NCI-H1694 treated with DMSO at 0.1 percent for 48 hours (cell line): ENCODE results near the gene LRRC4C.

ENCODE experiments used
- DNase-seq: peaks from one replicate; lab custom pipeline; 2025; lab: John Stamatoyannopoulos, UW

Gene LRRC4C

GRCh38 chr11:40370821-40371616 lies 1088.4 kb downstream of the LRRC4C start:
- DNase-seq, result no peak

GRCh38 chr11:40360206-40360798 lies 1099.2 kb downstream of the LRRC4C start:
- no peak for DNase-seq

- no peak for DNase-seq
These were observed 1105.3 kb downstream of the LRRC4C start for GRCh38 chr11:40354121-40354520.

- DNase-seq, result no peak
These were observed 1118.5 kb downstream of the LRRC4C start for GRCh38 chr11:40340911-40341310.

- no peak for DNase-seq
These were observed 1120.7 kb downstream of the LRRC4C start for GRCh38 chr11:40338739-40339138.

GRCh38 chr11:40338062-40338461 lies 1121.4 kb downstream of the LRRC4C start:
- DNase-seq, result no peak

GRCh38 chr11:40337118-40337517 lies 1122.3 kb downstream of the LRRC4C start:
- no peak for DNase-seq

- no peak for DNase-seq
These were observed 1130.4 kb downstream of the LRRC4C start for GRCh38 chr11:40328890-40329614.

- no peak for DNase-seq
These were observed 1136.2 kb downstream of the LRRC4C start for GRCh38 chr11:40323241-40323640.

- DNase-seq, result no peak
These were observed 1137.9 kb downstream of the LRRC4C start for GRCh38 chr11:40321537-40321936.

GRCh38 chr11:40316171-40316570 lies 1143.3 kb downstream of the LRRC4C start:
- no peak for DNase-seq

GRCh38 chr11:40315122-40315521 lies 1144.3 kb downstream of the LRRC4C start:
- no peak for DNase-seq

- DNase-seq, result no peak
These were observed 1145.1 kb downstream of the LRRC4C start for GRCh38 chr11:40314327-40314726.

- DNase-seq, result no peak
These were observed 1152.4 kb downstream of the LRRC4C start for GRCh38 chr11:40306938-40307548.

- no peak for DNase-seq
These were observed 1156.8 kb downstream of the LRRC4C start for GRCh38 chr11:40302669-40303068.

- DNase-seq, result no peak
These were observed 1164.0 kb downstream of the LRRC4C start for GRCh38 chr11:40295466-40295865.

GRCh38 chr11:40294741-40295140 lies 1164.7 kb downstream of the LRRC4C start:
- DNase-seq, result no peak

GRCh38 chr11:40294349-40294735 lies 1165.1 kb downstream of the LRRC4C start:
- no peak for DNase-seq

- DNase-seq, result no peak
These were observed 1165.7 kb downstream of the LRRC4C start for GRCh38 chr11:40293655-40294348.

- DNase-seq, result no peak
These were observed 1166.5 kb downstream of the LRRC4C start for GRCh38 chr11:40292721-40293508.

- DNase-seq, result no peak
These were observed 1167.7 kb downstream of the LRRC4C start for GRCh38 chr11:40291741-40292140.
